Esophagus muscularis mucosa (tissue), 3 donors: ENCODE results near the gene FAM222A.

ENCODE experiments used
- POLR2A ChIP-seq: fragments of 450-650 bp; IDR thresholded peaks from one replicate; pipeline ENCODE4 v1.6.1; 2017; ENCODE audit warnings: antibody characterized with exemption, moderate library complexity, mild to moderate bottlenecking, low read depth
- TF ChIP-seq, protein P1 (sequence below), 3 experiments: fragments of 200-600 bp in 2 of 3; fragments of 450-650 bp in 1 of 3; sonication (generic) in 2 of 3; IDR thresholded peaks; one replicate each; pipeline ENCODE4 v1.5.1; 2017 to 2019; ENCODE audit warnings: antibody characterized with exemption in 3 of 3, mild to moderate bottlenecking in 2 of 3, moderate library complexity in 1 of 3

DNA sequence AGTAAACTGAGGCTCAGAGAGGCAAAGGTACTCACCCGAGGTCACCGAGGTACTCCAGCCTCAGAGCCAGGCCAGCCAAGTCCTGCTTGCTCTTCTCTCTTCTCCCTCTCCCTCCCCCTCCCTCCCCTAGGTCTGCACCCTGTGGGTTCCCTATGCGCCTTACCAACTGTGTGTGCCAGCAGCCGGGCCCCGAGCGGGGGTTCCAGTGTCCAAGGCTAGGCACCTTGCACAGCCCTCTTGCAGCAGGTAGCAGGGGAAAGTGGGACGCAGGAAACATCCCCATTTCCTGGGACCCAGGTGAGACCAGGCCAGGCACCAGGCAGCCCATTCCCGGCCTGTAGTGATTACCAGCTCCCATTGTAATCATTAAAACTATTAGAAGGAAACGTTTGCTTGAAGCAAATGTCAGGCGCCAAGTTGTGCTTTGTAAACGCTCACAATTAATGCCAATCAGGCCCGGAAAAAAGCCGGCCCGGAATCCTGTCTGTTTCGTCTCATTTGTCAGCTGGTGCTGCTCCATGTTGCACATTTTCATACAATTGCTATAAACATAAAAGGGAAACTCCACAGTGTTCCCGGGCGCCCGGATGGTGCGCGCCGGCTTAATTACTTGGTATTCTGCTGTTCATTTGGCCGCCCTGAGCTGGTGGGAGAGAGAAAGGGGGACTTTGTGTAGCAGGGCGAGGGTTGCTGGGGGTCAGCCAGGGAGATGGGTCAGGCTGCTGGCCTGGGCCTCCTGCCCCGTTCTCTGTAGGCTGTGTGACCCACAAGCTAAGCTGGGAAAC lies 11.9 kb downstream of the FAM222A start:
- TF ChIP-seq, protein P1, sequence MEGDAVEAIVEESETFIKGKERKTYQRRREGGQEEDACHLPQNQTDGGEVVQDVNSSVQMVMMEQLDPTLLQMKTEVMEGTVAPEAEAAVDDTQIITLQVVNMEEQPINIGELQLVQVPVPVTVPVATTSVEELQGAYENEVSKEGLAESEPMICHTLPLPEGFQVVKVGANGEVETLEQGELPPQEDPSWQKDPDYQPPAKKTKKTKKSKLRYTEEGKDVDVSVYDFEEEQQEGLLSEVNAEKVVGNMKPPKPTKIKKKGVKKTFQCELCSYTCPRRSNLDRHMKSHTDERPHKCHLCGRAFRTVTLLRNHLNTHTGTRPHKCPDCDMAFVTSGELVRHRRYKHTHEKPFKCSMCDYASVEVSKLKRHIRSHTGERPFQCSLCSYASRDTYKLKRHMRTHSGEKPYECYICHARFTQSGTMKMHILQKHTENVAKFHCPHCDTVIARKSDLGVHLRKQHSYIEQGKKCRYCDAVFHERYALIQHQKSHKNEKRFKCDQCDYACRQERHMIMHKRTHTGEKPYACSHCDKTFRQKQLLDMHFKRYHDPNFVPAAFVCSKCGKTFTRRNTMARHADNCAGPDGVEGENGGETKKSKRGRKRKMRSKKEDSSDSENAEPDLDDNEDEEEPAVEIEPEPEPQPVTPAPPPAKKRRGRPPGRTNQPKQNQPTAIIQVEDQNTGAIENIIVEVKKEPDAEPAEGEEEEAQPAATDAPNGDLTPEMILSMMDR (IDR thresholded peaks at IDR 0.05): no peak
- no peak for TF ChIP-seq POLR2A
